Measurements from ENCODE around the gene PNLIPRP2. TPM values are rescaled to one million over a fixed set of nuclear protein-coding genes. Genes with fewer than 3 reads are reported as not detected.

Gene PNLIPRP2
- polyA plus RNA-seq (2011; rRNA removed), result not detected in 2 replicates
- polyA plus RNA-seq (2012; cell fraction: cytosol; rRNA removed), result not detected in 2 replicates
- polyA plus RNA-seq (2012; cell fraction: nucleus; rRNA removed), result not detected in 2 replicates
- polyA plus RNA-seq (2017; fragmentation: RNase III; extraction: RNeasy Plus Mini Kit Qiagen cat#74134 plus additional on column Dnase treatment), result 0.09 to 0.10 TPM in 2 of 3 replicates, not detected in the other
- not detected in 2 replicates for polyA minus RNA-seq (2011; rRNA and poly(A)+ RNA removed)

- FAIRE-seq, result no peak
- Histone ChIP-seq H3K4me2 (no peak within 1 kb of the TSS), H3K4me1 (no peaks in the 10 kb centered on the region), H3K4me3 (no peak within 1 kb of the TSS), H3K9me3 (no peaks in the 10 kb centered on the region), H3K27ac (no peak within 1 kb of the TSS)
- CTCF ChIA-PET, result interaction anchor here (1.1 kb wide), 1 partner anchor 10 kb away, joined by 3 read pairs; no protein-coding TSS in a partner anchor
- ATAC-seq, result no peak
- WGBS (ENCODE audit: missing lambda C conversion rate), result 49% methylated on average over 15 of the region's 20 CpGs
- TF ChIP-seq GATA3 (IDR thresholded peaks at IDR 0.05; ENCODE audit: borderline replicate concordance) (no peak), ZNF302 (CRISPR knock-in tag; IDR thresholded peaks at IDR 0.05) (no peak), FOSL2 (IDR thresholded peaks at IDR 0.05) (no peak), FOSL2 (CRISPR knock-in tag; IDR thresholded peaks at IDR 0.05) (no peak), JUNB (IDR thresholded peaks at IDR 0.05) (no peak), ZC3H11A (IDR thresholded peaks at IDR 0.05) (no peak), JUN (IDR thresholded peaks at IDR 0.05) (no peak), PBX3 (IDR thresholded peaks at IDR 0.05) (no peak), HEYL (CRISPR knock-in tag; IDR thresholded peaks at IDR 0.05) (no peak), RFX5 (IDR thresholded peaks at IDR 0.05) (no peak), ELK1 (IDR thresholded peaks at IDR 0.05; ENCODE audit: low read depth, low read length) (no peak), RCOR1 (IDR thresholded peaks at IDR 0.05; ENCODE audit: low read depth, low read length) (no peak), MYC (IDR thresholded peaks at IDR 0.05; ENCODE audit: borderline replicate concordance, low read length) (no peak), SMC3 (IDR thresholded peaks at IDR 0.05) (no peak), KDM5A (IDR thresholded peaks at IDR 0.05) (no peak), RAD21 (conservative IDR thresholded peaks at IDR 0.05 in 1 of 2, IDR thresholded peaks at IDR 0.05 in 1 of 2) (no peak), NFE2L2 (conservative IDR thresholded peaks at IDR 0.05; ENCODE audit: low read length) (no peak)
- no peak for DNase-seq (ENCODE audit: low read depth in 1 of 2, low spot score in 1 of 2)
- POLR2A ChIA-PET, result no interaction called here
Observed at GRCh38 chr10:116620423-116621400, at the start of gene PNLIPRP2. Gene PNLIPRP2, plus strand, starts transcription at chr10:116620953.

GRCh38 chr10:116574797-116575196, 46.0 kb upstream of the PNLIPRP2 start:
- no peak overlapping the region for H3K4me3 ChIP-seq
- no peak for TF ChIP-seq HEYL (CRISPR knock-in tag; IDR thresholded peaks at IDR 0.05)
- no peak for TF ChIP-seq CTCF (IDR thresholded peaks at IDR 0.05)
- no peak for TF ChIP-seq SMC3 (IDR thresholded peaks at IDR 0.05)
- no peak for TF ChIP-seq RARB (CRISPR knock-in tag; IDR thresholded peaks at IDR 0.05)
- no peak for TF ChIP-seq FOSL2 (IDR thresholded peaks at IDR 0.05)
- no peak for TF ChIP-seq FOSL2 (CRISPR knock-in tag; IDR thresholded peaks at IDR 0.05)
- TF ChIP-seq CHD4 (IDR thresholded peaks at IDR 0.05; ENCODE audit: borderline replicate concordance), result no peak
- no peak for TF ChIP-seq USF2 (IDR thresholded peaks at IDR 0.05)
- no peak for TF ChIP-seq PBX3 (IDR thresholded peaks at IDR 0.05)
- TF ChIP-seq HDAC2 (IDR thresholded peaks at IDR 0.05), result no peak
- ATAC-seq (no peak), DNase-seq (ENCODE audit: low read depth in 1 of 2, low spot score in 1 of 2) (no peak), FAIRE-seq (no peak)
- H3K4me1 ChIP-seq, result no peaks in the 10 kb centered on the region
- ChIA-PET CTCF (no interaction called here), POLR2A (no interaction called here)
- H3K27ac ChIP-seq, result no peak overlapping the region
- no peak overlapping the region for H3K4me2 ChIP-seq
- H3K9me3 ChIP-seq, result no peaks in the 10 kb centered on the region
- WGBS (ENCODE audit: missing lambda C conversion rate), result 29% methylated on average over 3 of the region's 3 CpGs

Data from A549 (cell line).